ENCODE data around the gene SERPINA7.
"Not testable (repeated sequence)": the region's sequence is repeated elsewhere in the genome, so short reads cannot be mapped to it uniquely, and the experiment has no call there.

SERPINA7 gene

GRCh38 chrX:106000203-106000602 is 38.3 kb downstream of the SERPINA7 start:
- H3K4me3 ChIP-seq (ENCODE audit: low read length in 2 of 2) = no peak overlapping the region
- no peak overlapping the region for H3K14ac ChIP-seq (ENCODE audit: low read length)
- no peaks in the 10 kb centered on the region for H3K9me3 ChIP-seq (replicated peaks in 1 of 2; ENCODE audit: control insufficient read depth in 2 of 2, insufficient read depth in 1 of 2, low read depth in 1 of 2, low read length in 2 of 2)
- H4K91ac ChIP-seq (ENCODE audit: low read depth, low read length, poor library complexity) = no peak overlapping the region
- DNase-seq (ENCODE audit: low spot score) = no peak
- no peak overlapping the region for H2BK120ac ChIP-seq (ENCODE audit: low read depth, low read length)
- no peak overlapping the region for H3K23ac ChIP-seq (ENCODE audit: low read depth, low read length, poor library complexity)
- no peak overlapping the region for H3K4me2 ChIP-seq (ENCODE audit: insufficient read depth, low read length, poor library complexity, severe bottlenecking)
- H3K27me3 ChIP-seq (ENCODE audit: control insufficient read depth in 3 of 3, insufficient read depth in 3 of 3, low read depth in 1 of 3, low read length in 3 of 3) = no peaks in the 10 kb centered on the region
- H2AK5ac ChIP-seq (ENCODE audit: low read depth, low read length) = no peak overlapping the region
- H2BK15ac ChIP-seq (ENCODE audit: low read length) = no peak overlapping the region
- H3K36me3 ChIP-seq (replicated peaks in 1 of 2; ENCODE audit: control insufficient read depth in 2 of 2, insufficient read depth in 2 of 2, low read length in 2 of 2) = no peaks in the 10 kb centered on the region
- H4K8ac ChIP-seq (ENCODE audit: low read depth, low read length) = no peak overlapping the region
- no peak overlapping the region for H2BK12ac ChIP-seq (ENCODE audit: low read length)
- no peak overlapping the region for H3K9ac ChIP-seq (ENCODE audit: low read depth, low read length, poor library complexity)
- no peak overlapping the region for H3K27ac ChIP-seq (replicated peaks; ENCODE audit: low read length)
- H3K79me1 ChIP-seq (ENCODE audit: low read depth, low read length) = no peaks in the 10 kb centered on the region
- no peak overlapping the region for H2AFZ ChIP-seq (ENCODE audit: low read length)
- H2BK5ac ChIP-seq (ENCODE audit: low read length) = no peak overlapping the region
- H3K4ac ChIP-seq (ENCODE audit: low read length) = no peak overlapping the region
- no peak overlapping the region for H3K18ac ChIP-seq (ENCODE audit: low read length)
- H3K4me1 ChIP-seq (ENCODE audit: control insufficient read depth in 2 of 2, insufficient read depth in 1 of 2, low read depth in 1 of 2, low read length in 2 of 2) = no peaks in the 10 kb centered on the region

- H2BK15ac ChIP-seq (ENCODE audit: low read length) = no peak overlapping the region
- H3K4me1 ChIP-seq (ENCODE audit: control insufficient read depth in 2 of 2, insufficient read depth in 1 of 2, low read depth in 1 of 2, low read length in 2 of 2) = no peaks in the 10 kb centered on the region
- no peak overlapping the region for H3K4me3 ChIP-seq (ENCODE audit: low read length in 2 of 2)
- no peaks in the 10 kb centered on the region for H3K27me3 ChIP-seq (ENCODE audit: control insufficient read depth in 3 of 3, insufficient read depth in 3 of 3, low read depth in 1 of 3, low read length in 3 of 3)
- H3K4ac ChIP-seq (ENCODE audit: low read length) = no peak overlapping the region
- H3K36me3 ChIP-seq (replicated peaks in 1 of 2; ENCODE audit: control insufficient read depth in 2 of 2, insufficient read depth in 2 of 2, low read length in 2 of 2) = no peaks in the 10 kb centered on the region
- H3K23ac ChIP-seq (ENCODE audit: low read depth, low read length, poor library complexity) = no peak overlapping the region
- no CpG with 5 or more reads among the region's 1 CpG for WGBS, 2 donors (ENCODE audit: extremely low coverage in 2 of 2, insufficient read length in 2 of 2, insufficient replicate concordance in 1 of 2)
- no peak overlapping the region for H3K18ac ChIP-seq (ENCODE audit: low read length)
- H3K9me3 ChIP-seq (replicated peaks in 1 of 2; ENCODE audit: control insufficient read depth in 2 of 2, insufficient read depth in 1 of 2, low read depth in 1 of 2, low read length in 2 of 2) = no peaks in the 10 kb centered on the region
- H2BK12ac ChIP-seq (ENCODE audit: low read length) = no peak overlapping the region
- DNase-seq (ENCODE audit: low spot score) = no peak
- no peak overlapping the region for H3K27ac ChIP-seq (replicated peaks; ENCODE audit: low read length)
- H3K4me2 ChIP-seq (ENCODE audit: insufficient read depth, low read length, poor library complexity, severe bottlenecking) = no peak overlapping the region
- no peak overlapping the region for H3K14ac ChIP-seq (ENCODE audit: low read length)
- H4K91ac ChIP-seq (ENCODE audit: low read depth, low read length, poor library complexity) = no peak overlapping the region
- H2AK5ac ChIP-seq (ENCODE audit: low read depth, low read length) = no peak overlapping the region
- H3K9ac ChIP-seq (ENCODE audit: low read depth, low read length, poor library complexity) = no peak overlapping the region
- H2BK120ac ChIP-seq (ENCODE audit: low read depth, low read length) = no peak overlapping the region
- no peak overlapping the region for H2AFZ ChIP-seq (ENCODE audit: low read length)
- H4K8ac ChIP-seq (ENCODE audit: low read depth, low read length) = no peak overlapping the region
- H3K79me1 ChIP-seq (ENCODE audit: low read depth, low read length) = no peaks in the 10 kb centered on the region
- no peak overlapping the region for H2BK5ac ChIP-seq (ENCODE audit: low read length)
These were observed 39.2 kb downstream of the SERPINA7 start for GRCh38 chrX:105999294-105999693.

- H2AK5ac ChIP-seq (ENCODE audit: low read depth, low read length); H2BK15ac ChIP-seq (ENCODE audit: low read length); H2BK5ac ChIP-seq (ENCODE audit: low read length); H2BK12ac ChIP-seq (ENCODE audit: low read length); H3K23ac ChIP-seq (ENCODE audit: low read depth, low read length, poor library complexity); H3K18ac ChIP-seq (ENCODE audit: low read length); DNase-seq (ENCODE audit: low spot score); H4K8ac ChIP-seq (ENCODE audit: low read depth, low read length); H3K27ac ChIP-seq (replicated peaks; ENCODE audit: low read length); H2BK120ac ChIP-seq (ENCODE audit: low read depth, low read length); H4K91ac ChIP-seq (ENCODE audit: low read depth, low read length, poor library complexity); H3K9ac ChIP-seq (ENCODE audit: low read depth, low read length, poor library complexity); H3K9me3 ChIP-seq (replicated peaks in 1 of 2; ENCODE audit: control insufficient read depth in 2 of 2, insufficient read depth in 1 of 2, low read depth in 1 of 2, low read length in 2 of 2); H3K36me3 ChIP-seq (replicated peaks in 1 of 2; ENCODE audit: control insufficient read depth in 2 of 2, insufficient read depth in 2 of 2, low read length in 2 of 2); H2AFZ ChIP-seq (ENCODE audit: low read length); H3K4me2 ChIP-seq (ENCODE audit: insufficient read depth, low read length, poor library complexity, severe bottlenecking); H3K14ac ChIP-seq (ENCODE audit: low read length); H3K4me1 ChIP-seq (ENCODE audit: control insufficient read depth in 2 of 2, insufficient read depth in 1 of 2, low read depth in 1 of 2, low read length in 2 of 2); H3K4me3 ChIP-seq (ENCODE audit: low read length in 2 of 2); H3K27me3 ChIP-seq (ENCODE audit: control insufficient read depth in 3 of 3, insufficient read depth in 3 of 3, low read depth in 1 of 3, low read length in 3 of 3); H3K79me1 ChIP-seq (ENCODE audit: low read depth, low read length); H3K4ac ChIP-seq (ENCODE audit: low read length): not testable (repeated sequence)
- WGBS, 2 donors (ENCODE audit: extremely low coverage in 2 of 2, insufficient read length in 2 of 2, insufficient replicate concordance in 1 of 2) = no CpG with 5 or more reads among the region's 5 CpGs
These were observed 50.0 kb downstream of the SERPINA7 start for GRCh38 chrX:105988487-105988886.
